Bronchial smooth muscle cell (primary cell): ENCODE data around the gene APC. TPM values are rescaled to one million over a fixed set of nuclear protein-coding genes. Genes with fewer than 3 reads are reported as not detected.

Experiments
- total RNA-seq: library from RNA; depleted of rRNA; stranded (reverse); fragments of >200 nt; gene quantifications from 2 replicates; pipeline ENCODE4 v1.2.1, GENCODE V29; 2014

The APC gene
- 46.6 and 53.7 TPM in 2 replicates for total RNA-seq

GRCh38 chr5:112737463-112738190, at the start of gene APC:
APC (plus strand) TSS chr5:112737885; CDS start chr5:112754891, 17,006 bp downstream.

DNA sequence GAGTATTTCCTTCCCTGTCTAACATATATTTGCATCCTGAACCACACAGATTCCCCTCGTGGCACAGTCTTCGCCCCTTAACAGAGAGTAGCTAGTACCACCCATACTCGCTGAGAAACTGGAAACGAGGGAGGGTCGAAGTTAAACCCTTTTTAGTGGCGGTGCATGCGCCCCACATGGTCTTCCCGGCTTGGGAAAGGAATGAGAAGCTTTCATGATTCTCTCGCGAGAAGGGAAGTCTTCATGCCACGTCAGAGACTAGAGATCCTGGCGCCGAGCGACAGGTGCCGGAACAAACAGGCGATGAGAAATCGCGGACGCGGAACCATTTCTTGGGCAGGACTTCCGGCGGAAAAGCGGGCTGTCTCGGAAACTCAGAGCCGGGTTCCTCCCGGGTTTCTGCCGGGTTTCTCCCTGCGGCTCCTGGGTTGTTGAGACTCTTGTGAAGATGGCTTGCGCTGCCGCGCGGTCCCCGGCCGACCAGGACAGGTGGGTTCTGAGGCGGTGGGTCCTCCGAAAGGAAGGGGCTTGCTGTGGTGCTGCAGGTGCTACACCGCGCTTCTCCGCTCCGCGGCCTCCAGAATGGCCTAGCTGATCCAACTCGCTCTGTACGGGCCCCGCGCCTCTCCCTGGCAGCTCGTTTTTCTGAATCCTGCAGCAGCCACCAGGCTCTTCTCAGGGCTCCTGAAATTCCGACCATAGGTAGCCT, 123.4 kb downstream of the APC start, which contains the start of gene SRP19:
Gene SRP19, plus strand, starts transcription at position 359 of the 709 bp plus-strand sequence. Its CDS starts 90 bp downstream, at position 449.

Other genes with a start within 250 kb of the APC start
- 40.7 and 43.6 TPM in 2 replicates for gene SRP19, start 123.4 kb downstream of the APC start, total RNA-seq
- 46.5 and 65.1 TPM in 2 replicates for gene REEP5, start 184.3 kb downstream of the APC start, total RNA-seq
- gene DCP2, start 238.9 kb downstream of the APC start, total RNA-seq = 12.1 and 13.2 TPM in 2 replicates